NCI-H1092 (cell line): ENCODE results near the gene PRKCZ.

Experiments
- DNase-seq: peaks from one replicate; lab custom pipeline; 2025; lab: John Stamatoyannopoulos, UW

PRKCZ gene

DNA sequence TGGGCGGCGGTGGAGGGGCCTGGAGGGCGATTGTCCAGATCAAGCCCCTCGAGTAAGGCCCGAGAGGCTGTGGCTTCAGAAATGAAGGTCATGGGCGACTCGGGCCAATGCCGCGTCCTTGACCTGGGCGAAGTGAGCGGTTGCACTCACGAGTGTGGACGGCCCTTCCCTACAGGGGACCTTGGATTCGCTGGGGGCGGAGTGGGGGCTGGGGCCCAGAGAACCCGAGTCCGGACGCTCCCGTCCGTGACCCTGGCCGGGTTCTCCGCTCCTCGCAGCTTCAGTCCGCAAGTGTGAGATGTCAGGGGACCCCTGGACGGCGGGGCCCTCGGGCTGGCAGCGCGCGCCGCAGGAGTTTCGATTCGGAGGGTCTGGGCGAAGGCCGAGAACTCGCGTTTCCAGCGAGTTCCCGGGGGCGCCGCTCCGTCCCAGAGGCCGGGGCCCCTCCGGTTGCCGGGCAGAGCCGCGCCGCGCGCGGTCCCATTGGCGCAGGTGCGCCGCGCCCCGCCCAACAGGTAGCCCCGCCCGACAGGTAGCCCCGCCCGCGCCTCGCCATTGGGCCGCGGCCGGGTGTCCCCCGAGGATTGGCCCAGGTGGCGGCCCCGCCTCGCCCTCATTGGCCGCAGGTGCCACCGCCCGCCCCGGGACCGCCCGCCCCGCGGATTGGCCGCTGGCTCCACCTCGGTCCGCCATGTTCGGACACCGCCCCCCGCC is at the start of gene PRKCZ:
TSS of gene PRKCZ (plus strand) at position 694 of the 714 bp plus-strand sequence. CDS start 220 bp downstream, outside the sequence.
- DNase-seq, result no peak

DNA sequence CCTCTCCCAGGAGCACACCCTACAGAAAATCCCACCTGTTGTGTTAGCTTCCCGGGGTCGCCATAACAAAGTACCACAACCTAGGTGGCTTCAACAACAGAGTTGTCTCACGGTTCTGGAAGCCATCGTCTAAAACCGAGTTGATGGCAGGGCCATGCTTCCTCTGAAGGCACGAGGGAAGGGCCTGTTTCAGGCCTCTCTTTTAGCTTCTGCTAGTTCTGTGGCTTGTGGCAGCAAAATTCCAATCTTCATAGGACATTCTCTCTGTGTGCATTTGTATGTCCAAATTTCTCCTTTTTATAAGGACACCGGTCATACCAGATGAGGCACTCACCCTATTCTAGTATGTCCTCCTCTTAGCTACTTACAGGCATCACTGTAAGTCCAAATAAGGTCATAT is 49.8 kb upstream of the PRKCZ start:
- no peak for DNase-seq

DNA sequence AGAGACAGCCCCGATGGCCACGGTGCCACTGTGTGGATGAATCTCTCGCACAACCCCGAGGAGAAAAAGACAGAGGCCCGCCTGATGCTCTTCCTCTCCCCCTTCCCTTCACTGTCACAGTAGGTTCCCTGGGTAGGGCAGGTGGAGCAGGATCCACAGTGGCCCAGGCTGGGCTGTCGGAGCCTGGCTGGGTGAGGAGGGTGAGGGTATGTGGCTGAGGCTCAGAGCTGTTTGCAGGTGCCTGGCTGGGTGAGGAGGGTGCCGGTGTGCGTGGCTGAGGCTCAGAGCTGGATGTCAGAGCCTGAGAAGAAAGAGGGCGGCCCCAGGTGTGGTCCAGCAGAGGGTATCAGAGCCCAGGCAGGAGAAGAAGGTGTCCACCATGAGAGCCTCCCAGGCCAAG is 49.4 kb upstream of the PRKCZ start:
- DNase-seq, result no peak

DNA sequence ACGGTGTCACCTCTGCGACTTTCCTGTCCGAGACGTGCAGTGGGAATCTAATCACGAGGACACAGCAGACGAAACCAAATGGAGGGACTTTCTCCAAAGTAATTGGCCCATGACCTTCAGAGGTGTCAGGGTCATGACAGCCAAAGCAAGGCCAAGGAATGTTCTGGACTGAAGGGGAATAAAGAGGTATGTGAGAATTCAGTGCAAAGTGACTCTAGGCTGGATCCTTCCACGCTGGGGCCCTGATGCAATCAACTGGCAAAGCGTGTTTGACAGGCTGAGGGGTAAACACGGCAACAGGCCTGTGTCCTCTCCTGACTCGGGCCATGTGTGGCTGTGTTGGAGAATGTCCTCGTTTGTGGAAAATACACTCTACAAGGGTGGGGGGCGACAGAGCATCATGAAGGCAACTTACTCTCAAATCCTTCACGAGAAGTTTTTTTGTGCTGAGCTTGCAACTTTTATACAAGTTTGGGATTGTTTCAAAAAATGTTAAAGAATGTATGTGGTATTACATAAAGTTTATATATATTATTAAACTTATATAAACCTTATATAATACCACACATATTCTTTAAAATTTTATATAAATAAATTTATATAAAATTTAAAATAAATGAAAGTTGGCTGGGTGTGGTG is 48.3 kb upstream of the PRKCZ start:
- DNase-seq, result no peak

DNA sequence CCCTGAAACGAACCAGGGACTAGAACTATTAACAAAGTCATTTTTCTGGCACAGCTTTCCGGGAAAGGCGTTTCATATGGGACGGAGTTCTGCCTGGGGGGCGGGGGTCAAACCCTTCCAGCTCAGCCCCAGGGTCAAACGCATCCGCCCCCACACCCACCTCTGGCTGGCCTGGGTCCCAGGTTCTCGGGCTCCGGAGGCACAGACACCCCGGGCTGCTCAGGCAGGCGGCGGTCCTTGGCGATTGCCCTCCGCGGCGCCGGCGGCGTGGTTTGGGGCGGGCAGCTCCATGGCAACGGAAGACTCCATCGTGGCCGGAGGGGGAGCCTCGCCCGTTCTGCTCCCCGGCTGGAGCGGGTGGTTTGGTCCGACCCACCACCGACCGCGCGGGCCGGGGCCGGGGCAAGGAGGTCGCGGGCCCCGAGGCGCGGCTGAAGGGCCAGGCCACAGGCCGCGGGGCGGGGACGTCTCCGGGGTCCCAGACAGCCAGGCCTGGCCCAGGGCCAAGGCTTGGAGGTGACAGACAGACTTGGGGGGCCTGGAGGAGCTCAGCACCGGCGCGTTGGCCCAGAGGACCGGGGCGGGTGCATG is 46.6 kb upstream of the PRKCZ start, which contains the start of gene CFAP74:
TSS of gene CFAP74 (minus strand) at position 246 of the 591 bp plus-strand sequence. CDS start 12,830 bp downstream, outside the sequence.
- no peak for DNase-seq

DNA sequence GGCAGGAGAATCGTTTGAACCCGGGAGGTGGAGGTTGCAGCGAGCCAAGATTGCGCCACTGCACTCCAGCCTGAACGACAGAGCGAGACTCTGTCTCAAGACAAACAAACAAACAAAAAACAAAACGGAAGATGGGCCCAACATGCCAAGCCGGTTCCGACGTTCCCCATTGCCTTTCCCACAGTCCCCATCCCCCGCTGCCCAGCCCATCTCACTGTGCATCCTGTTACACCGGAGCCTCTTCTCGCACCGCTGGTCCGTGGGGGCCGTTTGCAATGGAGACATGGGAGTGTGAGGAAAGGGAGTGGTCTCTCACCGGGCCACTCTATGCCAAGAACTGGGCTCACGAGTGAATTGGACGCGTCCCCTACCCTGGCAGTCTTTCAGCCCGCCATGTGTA is 45.4 kb upstream of the PRKCZ start:
- DNase-seq, result no peak

DNA sequence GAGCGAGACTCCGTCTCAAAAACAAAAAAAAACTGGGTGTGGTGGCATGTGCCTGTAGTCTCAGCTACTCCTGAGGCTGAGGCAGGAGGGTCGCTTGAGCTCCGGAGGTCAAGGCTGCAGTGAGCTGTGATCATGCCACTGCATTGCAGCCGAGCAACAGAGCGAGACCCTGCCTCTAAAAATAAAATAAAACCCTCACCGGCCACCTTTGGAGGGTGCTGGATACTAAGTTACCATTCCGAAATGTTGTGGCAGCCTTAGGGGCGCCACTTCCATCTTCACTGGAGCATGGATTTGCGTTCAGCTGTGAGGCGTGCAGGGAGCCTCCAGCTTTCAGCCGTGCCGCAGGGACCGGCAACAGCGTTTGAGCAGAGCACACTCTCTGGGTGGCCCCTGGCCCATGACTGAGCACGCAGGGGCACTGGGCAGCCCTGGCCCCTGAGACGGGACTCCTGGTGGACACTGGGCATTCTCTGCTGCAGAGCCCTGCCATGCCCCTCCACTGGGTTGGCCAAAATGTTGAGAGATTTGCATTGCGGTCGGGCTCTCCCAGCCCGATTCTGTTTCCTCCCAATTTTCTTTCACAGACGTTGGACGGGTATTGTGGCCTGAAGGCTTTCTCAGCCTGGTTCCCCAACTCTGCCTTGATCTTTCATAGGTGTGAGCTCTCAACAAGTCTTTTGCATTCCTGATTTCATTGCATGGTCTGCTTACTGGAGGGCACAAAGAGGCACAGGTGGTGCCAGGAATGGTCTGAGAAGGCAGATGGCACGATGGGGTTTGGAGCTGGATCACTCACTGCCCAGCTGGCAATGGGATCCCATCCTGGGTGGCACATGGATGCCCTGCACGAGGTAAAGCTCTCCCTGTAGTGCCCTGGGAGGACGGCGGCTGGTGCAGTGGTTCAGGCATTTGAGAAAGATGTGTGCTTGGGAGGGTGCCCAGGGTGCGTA is 40.8 kb upstream of the PRKCZ start:
- DNase-seq, result no peak

DNA sequence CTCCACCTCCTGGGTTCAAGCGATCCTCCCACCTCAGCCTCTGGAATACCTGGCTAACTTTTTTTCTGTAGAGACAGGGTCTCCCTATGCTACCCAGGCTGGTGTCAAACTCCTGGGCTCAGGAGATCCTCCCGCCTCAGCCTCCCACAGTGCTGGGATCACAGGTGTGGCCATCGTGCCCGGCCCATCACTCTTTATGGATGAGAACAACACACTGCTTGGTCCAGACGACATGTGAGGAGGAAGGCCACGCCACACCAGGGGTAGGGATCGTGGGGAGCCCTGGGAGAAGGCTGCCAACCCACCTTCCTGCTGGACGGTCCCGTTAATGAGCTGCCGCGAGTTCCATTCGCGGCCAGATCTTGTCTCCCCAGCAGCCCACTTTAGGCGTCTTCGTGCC is 36.0 kb upstream of the PRKCZ start:
- no peak for DNase-seq

DNA sequence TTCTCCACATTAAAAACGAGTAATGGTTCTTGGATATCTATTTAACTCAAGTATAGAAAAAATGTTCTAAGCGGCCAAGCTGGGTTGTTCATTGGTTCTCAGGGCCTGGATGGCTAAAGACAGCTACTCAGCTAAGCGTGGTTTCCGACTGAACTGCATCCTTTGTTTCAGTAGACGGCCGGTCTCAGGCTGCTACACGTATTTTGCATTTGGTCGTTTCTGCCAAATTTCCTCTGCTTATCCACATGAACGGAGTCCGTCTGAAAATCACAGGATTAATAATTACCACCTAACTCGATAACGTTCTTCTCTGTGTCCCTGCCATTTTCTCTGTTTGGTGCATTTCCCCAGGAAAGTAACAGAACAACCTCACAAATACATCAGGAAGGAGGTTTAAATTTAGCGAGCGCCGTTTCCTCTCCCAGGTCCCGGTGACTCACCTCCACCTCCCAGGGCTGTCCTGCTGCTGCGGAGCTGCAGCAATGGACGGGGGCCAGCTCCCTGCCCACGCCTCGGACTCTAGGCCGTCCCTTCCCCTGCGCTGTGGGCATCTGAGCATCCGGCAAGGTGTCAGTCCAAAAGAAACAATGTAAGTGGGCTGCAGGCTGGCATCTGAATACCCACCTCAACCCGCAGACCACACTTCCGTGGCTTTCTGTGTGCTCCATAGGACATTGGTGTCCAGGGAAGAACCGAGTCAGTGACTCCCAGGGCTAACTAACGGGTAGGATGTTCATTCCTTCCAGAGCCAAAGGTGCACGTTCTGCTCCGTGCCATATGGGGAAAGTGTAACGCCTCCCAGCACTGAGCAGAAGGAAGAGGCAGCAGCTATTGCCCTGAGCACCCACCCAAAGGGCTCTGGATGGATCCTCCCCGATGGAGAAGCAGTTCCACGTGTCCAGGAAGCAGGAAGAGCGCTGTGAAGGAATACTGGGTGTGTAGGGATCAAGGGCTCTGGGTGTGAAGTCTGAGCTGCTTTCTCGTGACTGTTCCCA is 35.2 kb upstream of the PRKCZ start:
- no peak for DNase-seq

DNA sequence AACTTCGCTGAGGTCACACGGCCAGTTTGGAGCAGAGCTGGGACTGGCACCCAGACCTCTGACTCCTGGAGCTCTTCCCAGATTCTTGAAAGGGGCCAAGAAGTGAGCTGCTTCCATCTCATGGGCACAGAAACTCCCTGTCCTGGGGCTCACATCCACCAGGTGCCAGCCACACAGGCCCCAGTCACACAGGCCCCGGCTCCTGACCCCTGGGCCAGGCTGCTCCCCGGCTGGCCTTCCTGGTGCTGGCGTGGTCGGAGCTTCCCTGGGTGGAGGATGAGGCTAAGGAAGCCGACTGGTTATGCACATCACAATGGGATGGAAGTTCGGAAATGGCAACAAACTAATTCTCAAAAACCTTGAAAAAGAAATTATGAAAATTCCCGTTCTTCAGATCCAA is 34.1 kb upstream of the PRKCZ start:
- no peak for DNase-seq

DNA sequence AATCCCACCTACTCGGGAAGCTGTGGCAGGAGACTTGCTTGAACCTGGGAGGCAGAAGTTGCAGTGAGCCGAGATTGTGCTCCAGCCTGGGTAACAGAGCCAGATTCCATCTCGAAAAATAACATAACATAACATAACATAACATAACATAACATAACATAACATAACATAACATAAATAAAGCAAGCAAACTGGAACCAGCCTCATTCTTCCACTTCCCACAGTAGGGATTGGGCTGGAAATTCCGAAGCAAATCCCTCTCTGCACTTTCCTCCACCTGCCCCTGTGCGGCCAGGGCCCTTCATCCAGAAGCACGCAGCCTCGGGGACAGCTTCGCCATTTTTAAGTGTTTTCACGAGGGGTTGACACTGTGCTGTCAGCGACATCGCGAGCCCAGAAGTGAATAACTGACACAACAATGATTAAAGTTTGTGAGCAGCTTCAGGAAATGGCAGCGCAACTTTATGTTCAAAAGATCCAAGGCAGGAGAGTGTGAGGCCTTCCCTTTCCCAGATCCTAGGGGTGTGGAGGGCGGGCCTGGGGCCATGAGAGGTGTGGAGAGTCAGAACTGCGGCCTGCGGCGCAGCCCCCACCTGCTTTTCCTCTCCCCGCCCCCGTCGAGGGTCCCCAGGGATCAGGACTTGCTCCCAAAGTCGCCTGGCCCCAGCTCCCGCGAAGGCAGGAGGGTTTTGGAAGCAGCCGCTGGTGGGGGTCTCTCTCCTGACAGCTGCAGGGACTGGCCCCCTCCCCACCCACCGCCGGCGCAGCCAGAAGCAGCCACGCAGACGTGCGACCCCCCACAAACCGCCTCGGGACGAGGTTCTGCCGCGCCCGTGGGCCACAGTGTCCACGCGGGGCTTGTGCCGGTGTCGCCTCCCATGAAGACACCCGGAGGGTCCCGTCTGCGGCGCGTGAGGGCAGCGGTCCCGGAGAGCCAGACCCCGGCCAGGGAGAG is 31.7 kb upstream of the PRKCZ start:
- DNase-seq, result no peak

DNA sequence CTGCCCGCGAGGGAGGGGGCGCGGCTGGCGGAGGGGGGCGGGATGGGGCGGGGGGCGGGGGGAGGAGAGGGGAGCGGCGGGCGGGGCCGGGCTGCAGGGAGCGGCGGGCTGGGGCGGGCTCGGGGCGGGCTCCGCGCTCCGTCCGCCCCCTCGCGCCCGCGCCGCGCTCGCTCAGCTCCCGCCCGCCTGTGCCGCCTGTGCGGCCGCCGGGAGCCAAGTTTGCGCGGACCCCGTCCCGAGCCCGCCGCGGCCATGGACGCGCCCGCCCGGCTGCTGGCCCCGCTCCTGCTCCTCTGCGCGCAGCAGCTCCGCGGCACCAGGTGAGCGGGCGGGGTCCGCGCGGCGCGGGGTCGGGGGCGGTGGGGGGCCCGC is 31.1 kb upstream of the PRKCZ start, which contains the start of gene GABRD:
TSS of gene GABRD (plus strand) at position 174 of the 372 bp plus-strand sequence. CDS start at position 253, 79 bp downstream.
- DNase-seq, result no peak

DNA sequence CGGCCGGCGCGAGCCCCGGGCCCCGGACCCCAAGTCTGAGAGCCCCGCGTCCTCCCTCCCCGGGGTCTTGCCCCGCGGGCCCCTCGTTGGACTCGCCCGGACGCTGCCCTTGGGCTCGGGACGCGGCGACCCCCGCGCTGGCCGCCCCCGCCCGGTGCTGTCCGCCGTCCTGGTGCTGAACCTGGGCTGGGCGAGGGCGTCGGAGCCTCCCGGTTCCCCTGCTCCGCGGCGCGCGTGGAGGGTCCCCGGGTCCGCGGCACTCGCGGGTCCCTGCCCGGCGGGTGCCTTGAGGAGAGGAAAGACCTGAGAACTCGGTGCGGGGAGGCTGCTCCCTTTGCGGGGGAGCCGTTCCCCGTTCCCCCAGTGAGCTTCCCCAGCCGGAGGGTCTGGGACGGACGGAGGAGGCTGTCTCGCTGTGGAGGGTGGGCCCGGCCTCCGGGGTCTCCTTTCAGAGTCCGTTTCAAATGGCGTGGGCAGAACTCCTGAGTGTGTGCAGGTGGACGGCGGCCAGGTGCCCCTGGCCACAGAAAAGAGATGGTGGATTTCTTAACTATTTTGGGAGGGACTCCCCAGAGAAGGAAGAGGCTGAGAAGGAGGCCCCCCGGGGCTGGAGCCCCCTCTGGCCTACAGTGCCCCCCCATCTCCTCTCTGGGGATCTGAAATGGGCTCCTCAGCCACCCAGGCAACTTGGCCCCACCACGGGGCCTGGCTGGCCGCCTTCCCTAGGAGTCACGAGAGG is 30.5 kb upstream of the PRKCZ start:
- DNase-seq, result no peak

DNA sequence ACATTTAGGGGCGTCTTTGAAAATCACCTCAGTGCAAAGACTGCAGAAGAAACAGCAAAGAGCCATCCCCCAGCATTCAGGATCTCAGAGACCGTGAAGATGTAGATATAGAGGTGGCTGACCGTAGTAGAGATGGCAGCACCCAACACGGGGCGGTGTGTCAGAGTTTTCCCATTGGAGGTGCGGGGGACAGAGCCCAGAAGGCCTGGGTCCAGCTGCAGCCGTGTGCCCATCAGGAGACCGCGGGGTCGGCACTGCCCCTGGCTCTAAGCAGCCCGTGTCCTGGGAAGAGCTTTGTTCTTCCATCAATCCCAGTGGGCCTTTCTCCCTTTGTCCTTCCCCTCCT is 29.9 kb upstream of the PRKCZ start:
- DNase-seq, result no peak

DNA sequence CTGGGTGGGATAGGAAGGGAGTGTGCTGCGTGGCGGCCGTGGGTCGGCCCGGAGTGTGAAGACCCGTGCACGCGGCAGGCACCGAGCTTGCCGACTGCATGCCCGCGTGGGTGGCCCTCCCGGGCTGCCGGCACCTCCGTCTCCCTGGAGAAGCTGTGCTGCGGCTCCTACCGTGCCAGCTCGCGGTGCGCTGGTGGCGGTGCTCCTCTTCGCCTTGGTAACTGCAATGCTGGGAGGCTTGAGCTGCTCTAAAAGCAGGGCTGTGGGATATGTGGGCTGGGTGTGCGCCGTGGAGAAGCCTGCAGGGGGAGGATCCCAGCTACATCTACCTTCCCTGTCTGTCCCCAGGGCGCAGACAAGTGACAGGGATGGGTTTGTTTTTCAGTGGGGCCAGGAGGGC is 28.7 kb upstream of the PRKCZ start:
- DNase-seq, result no peak

DNA sequence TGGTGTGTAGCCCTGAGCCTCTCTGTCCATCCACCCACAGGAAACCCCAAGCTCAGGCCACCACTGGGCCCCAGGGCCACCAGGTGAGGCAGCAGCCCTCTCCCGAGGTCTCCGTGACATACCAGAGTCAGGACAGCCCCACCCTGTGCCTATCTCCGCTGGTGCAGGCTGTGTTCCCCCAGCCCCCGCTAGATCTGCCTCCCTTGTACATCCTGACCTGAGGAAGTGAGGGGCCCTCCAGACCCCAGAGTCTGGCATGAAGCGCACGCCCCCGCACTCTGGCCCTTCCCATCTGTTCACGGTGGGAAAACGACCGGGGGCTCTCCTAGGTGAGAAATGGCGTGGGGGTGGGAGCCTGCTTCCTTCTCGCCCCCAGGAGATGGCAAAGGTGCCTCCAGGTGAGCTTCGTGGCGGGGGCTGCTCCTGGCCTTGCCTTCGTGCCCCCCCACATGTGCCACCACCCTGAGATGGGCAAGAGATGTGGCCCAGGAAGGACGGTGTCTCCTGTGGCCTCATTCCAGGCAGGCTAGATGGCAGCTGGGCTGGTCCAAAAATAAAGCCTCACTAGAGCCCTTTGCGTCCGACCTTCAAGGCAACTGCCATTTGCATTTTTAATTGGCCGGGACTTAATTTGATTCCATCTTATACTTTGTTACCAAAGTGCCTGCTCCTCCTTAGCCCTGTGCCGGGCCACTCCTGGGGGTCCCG is 28.0 kb upstream of the PRKCZ start:
- DNase-seq, result no peak

DNA sequence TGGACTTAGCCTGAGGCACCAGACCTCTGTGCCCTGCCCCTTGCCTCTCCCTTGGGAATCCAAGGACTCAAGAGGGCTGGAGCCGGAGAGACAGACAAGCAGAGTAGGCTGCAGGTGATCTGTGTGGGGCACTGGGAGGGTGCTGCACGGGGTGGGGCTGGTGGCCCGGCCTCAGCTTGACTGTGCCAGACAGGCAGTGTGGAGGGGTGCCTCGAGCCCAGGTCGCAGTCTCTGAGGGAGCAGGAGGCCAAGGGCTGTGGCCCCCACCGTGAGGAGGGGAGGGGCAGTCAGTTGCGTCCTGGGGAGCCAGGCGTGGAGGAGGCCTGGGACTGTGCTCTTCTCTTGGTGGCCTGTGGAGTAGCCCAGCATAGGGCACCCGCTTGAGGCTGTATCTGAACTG is 27.0 kb upstream of the PRKCZ start:
- no peak for DNase-seq

DNA sequence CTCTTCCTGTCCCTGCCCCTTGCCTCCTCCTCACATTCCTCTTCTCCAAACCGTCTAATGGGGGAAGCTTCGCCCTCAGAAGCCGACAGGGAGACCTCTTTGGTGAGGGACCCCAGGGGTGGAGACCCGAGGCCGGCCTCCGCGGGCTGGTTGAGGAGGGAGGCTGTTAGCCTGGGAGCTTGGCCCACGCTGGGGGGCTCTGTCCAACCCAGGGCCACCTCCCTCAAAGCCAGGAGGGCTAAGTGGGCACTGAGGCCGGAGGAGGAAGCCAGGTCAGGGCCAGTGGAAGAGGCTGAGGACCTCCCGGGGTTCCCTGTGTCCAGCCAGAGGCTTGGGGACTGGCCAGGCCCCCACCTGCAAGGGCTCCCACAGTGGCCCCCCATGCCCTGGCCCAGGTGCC is 25.8 kb upstream of the PRKCZ start:
- no peak for DNase-seq
